Omental fat pad (tissue), 4 donors: Measurements from ENCODE around the gene KAZALD1. TPM values are rescaled to one million over a fixed set of nuclear protein-coding genes. Genes with fewer than 3 reads are reported as not detected.
A peak's percentile ranks its signal among the peaks of the same experiment; 100 is the strongest.

ENCODE experiments used
- ATAC-seq: fragments of 150-250 bp; one replicate; pipeline ENCODE4 v1.9.1; 2016; ENCODE audit warnings: mild to moderate bottlenecking, moderate library complexity; ENCODE audit not compliant: low FRiP score
- DNase-seq: peaks from one replicate; pipeline ENCODE4 v3.0.0-alpha.2; 2019; ENCODE audit warnings: low spot score
- CTCF ChIP-seq, 3 donors: fragments of 450-650 bp; IDR thresholded peaks; one replicate each; pipeline ENCODE4 v1.5.1; 2016 to 2017; ENCODE audit warnings: antibody characterized with exemption in 3 of 3, mild to moderate bottlenecking in 3 of 3, moderate library complexity in 2 of 3
- total RNA-seq, 4 donors: library from RNA; depleted of rRNA; stranded (reverse); fragments of >200 nt; gene quantifications; one replicate each; pipeline ENCODE4 v1.1.0, GENCODE V29; 2016

Gene KAZALD1
- total RNA-seq, 4 donors from 2014 or later = 0.72 to 15.0 (median 1.6) TPM

GRCh38 chr10:101063548-101064414, 2.0 kb downstream of the KAZALD1 start:
- DNase-seq (no peak), ATAC-seq (no peak)
- no peak for TF ChIP-seq CTCF (IDR thresholded peaks at IDR 0.05)

GRCh38 chr10:101064415-101065030, 2.7 kb downstream of the KAZALD1 start:
- ATAC-seq (no peak), DNase-seq (no peak)
- TF ChIP-seq CTCF (IDR thresholded peaks at IDR 0.05) = no peak

- TF ChIP-seq CTCF (IDR thresholded peaks at IDR 0.05) = no peak
- DNase-seq (no peak), ATAC-seq (no peak)
Observed at GRCh38 chr10:101065481-101066145, 3.8 kb downstream of the KAZALD1 start.

- TF ChIP-seq CTCF (IDR thresholded peaks at IDR 0.05) = no peak
- ATAC-seq (peak; percentile 55), DNase-seq (no peak)
Observed at GRCh38 chr10:101066146-101066895, 4.5 kb downstream of the KAZALD1 start.

GRCh38 chr10:101066896-101067355, 5.1 kb downstream of the KAZALD1 start:
- ATAC-seq = peak; percentile 22
- no peak for TF ChIP-seq CTCF (IDR thresholded peaks at IDR 0.05)
- no peak for DNase-seq

- DNase-seq (peak; percentile 78), ATAC-seq (peak; percentile 49)
- TF ChIP-seq CTCF (IDR thresholded peaks at IDR 0.05) = no peak
Observed at GRCh38 chr10:101067356-101068083, 5.7 kb downstream of the KAZALD1 start.
